Measurements from ENCODE around the gene C3orf20.

Gene C3orf20

DNA sequence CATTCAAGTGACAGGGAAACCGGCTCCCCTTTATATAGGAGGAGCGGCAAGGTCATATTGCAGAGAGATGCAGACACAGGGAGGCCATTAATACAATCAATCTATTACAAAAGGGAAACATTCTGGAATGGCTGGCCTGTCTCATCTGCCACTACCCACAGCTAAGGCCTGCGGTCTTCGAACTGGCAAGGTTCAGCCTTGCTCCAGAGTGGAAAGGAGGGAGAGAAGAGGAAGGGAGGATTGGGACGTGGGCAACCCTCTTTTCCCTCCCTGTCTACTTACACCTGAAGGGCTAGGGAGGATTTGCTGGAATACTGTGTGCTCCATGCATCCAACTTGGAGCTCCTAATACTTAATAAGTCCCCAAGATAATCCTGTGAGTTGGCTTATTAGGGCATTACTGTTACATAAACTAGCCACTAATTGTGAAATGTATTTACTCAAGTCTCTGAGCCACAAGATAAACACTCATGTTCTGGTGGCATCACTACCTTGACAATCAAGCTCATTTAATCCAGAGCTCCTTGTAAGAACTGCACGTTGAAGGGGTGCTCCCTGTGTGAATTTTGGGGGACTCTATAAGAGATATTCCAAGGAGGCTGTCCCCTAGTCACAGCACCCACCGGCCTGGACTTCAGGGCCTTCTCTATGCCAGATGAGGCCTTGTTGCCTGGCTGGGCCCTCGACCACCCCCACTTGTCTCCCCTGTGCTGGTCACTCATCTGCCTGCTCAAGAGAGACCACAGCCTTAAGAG is 43.1 kb upstream of the C3orf20 start:
- DNase-seq (ENCODE audit: low read depth), result no peak
- TF ChIP-seq, protein P1, sequence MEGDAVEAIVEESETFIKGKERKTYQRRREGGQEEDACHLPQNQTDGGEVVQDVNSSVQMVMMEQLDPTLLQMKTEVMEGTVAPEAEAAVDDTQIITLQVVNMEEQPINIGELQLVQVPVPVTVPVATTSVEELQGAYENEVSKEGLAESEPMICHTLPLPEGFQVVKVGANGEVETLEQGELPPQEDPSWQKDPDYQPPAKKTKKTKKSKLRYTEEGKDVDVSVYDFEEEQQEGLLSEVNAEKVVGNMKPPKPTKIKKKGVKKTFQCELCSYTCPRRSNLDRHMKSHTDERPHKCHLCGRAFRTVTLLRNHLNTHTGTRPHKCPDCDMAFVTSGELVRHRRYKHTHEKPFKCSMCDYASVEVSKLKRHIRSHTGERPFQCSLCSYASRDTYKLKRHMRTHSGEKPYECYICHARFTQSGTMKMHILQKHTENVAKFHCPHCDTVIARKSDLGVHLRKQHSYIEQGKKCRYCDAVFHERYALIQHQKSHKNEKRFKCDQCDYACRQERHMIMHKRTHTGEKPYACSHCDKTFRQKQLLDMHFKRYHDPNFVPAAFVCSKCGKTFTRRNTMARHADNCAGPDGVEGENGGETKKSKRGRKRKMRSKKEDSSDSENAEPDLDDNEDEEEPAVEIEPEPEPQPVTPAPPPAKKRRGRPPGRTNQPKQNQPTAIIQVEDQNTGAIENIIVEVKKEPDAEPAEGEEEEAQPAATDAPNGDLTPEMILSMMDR (IDR thresholded peaks at IDR 0.05; ENCODE audit: low read depth, low read length, missing control alignments), result no peak
- in situ Hi-C loops (cut with HindIII; ENCODE audit: low sequenced_read_pairs), result no loop called here
- no peak overlapping the region for H3K4me3 ChIP-seq (ENCODE audit: low read depth, low read length)

DNA sequence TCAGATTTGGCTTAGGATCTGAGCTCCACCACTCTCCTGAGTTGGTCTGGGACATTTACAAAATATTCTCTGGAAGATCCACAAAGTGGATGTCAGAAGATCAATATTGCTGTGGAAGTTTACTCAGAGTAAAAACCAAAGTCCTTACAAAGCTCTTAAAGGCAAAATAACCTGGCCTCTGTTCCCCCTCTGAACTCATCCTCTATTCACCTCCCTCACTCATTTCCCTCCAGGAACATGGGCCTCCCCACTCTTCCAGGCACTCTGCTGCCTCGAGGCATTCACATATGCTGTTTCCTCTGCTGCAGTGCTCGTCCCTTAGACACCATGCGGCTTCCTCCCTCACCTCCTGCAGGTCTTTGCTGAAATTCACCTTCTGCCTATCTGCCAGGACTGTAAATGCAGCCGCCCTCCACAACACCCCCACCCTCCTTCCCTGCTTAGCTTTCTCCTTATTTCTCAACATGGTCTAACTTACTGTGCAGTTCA is 42.5 kb upstream of the C3orf20 start:
- TF ChIP-seq, protein P1 (IDR thresholded peaks at IDR 0.05; ENCODE audit: low read depth, low read length, missing control alignments), result no peak
- no peak overlapping the region for H3K4me3 ChIP-seq (ENCODE audit: low read depth, low read length)
- no peak for DNase-seq (ENCODE audit: low read depth)
- in situ Hi-C loops (cut with HindIII; ENCODE audit: low sequenced_read_pairs), result no loop called here

DNA sequence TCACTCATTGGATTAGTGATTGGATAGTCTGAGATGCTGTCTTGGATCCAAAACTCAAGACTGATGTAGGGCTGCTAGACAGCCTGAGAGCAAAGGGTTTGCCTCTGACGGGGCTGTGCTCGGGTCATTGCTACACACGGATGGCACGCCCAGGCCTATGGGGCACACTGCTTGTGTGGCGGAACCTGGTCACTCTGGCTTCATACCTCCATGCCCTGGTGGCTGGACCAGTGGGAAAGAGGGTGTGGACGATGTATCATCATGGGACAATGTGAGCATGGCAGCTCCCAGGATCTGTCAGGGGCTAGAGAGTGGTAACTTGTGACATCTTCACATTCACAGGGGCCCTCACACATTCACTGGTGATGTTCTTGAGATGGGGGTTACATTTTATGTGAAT is 41.5 kb upstream of the C3orf20 start:
- DNase-seq (ENCODE audit: low read depth), result no peak
- in situ Hi-C loops (cut with HindIII; ENCODE audit: low sequenced_read_pairs), result no loop called here
- TF ChIP-seq, protein P1 (IDR thresholded peaks at IDR 0.05; ENCODE audit: low read depth, low read length, missing control alignments), result no peak
- H3K4me3 ChIP-seq (ENCODE audit: low read depth, low read length), result no peak overlapping the region

DNA sequence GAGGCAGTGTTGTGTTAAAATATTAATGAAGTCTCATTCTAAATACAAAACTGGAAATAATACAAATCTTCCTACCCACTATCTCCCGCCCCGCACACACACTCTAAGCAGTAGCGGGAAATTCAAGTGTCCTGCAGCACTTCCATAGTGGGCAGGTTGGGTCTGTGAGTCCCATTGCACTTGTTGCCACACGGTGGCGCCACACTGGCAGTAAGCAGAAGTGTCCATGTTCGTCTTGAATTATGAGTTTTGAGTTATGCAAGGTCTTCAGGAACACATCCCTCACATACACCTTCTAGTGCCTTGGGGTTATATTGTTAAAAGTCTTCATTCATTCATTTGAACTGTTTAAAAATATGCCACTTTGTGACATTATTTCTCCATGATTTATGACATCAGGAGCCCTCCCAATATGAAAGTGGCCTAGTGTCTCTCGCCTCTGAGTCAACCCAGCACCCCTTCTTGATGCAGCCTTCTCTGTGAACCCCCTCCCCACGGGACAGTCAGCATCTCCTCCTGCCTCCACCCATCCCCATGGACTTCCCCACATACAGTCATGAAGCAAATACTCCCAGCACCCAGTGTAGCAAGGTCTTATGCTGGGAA is 41.0 kb upstream of the C3orf20 start:
- in situ Hi-C loops (cut with HindIII; ENCODE audit: low sequenced_read_pairs), result no loop called here
- DNase-seq (ENCODE audit: low read depth), result peak; percentile 11
- TF ChIP-seq, protein P1 (IDR thresholded peaks at IDR 0.05; ENCODE audit: low read depth, low read length, missing control alignments), result peak; percentile 68
- H3K4me3 ChIP-seq (ENCODE audit: low read depth, low read length), result no peak overlapping the region

DNA sequence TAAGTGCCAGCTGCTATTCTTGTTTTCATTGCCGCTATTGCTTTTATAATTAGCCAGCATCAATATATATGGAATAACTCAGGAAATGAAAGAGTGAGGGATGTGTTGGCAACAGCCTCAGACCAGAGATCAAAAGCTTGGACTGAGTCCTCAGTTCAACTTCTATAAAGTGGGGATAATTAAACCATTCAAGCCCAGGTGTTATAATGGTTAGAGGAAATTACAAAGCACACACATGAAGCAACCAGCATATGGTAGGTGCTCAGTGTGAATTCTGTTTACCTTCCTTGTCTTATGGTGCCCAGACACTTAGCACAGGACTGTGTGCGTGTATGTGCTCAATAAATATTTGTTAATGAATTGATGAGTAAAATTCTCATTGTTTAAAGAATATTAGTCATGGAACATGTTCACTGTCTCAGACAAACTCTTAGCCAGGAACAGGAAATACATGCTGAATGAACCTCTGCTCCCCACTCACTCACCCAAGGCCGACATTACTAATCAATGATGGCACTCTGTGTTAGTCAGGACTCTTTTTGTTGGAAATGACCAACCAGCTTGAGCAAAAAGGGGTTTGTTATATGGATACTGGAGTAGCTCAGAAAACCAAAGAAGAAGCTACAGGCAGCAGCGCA is 40.1 kb upstream of the C3orf20 start:
- no peak for DNase-seq (ENCODE audit: low read depth)
- TF ChIP-seq, protein P1 (IDR thresholded peaks at IDR 0.05; ENCODE audit: low read depth, low read length, missing control alignments), result no peak
- no peak overlapping the region for H3K4me3 ChIP-seq (ENCODE audit: low read depth, low read length)
- in situ Hi-C loops (cut with HindIII; ENCODE audit: low sequenced_read_pairs), result no loop called here

DNA sequence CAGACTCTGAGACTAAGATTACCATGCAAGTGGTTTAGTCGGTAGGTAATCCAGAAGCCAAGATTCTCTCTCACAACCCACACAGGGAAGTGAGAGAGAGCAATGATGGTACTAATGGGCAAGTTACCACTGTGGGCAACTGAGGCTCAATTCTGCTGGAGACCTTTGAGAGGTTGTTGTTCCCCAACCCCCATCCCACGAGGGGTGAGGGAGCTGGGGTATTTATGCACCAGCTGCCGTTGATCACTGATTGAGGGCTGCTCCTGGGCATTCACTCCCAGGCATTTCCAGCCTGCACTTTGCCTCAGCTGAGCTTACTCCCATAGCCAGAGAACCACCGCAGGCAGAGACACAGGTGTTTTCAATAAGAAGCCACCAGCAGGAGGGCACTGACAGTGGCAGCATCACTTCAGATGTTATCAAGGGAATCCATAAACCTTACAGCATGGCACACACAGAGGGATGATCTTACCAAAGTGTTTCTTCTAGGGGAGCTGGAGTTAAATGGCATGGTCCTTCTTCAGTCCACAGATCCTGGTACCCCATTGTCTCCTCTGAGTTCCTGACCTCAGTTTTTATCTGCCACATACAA is 38.3 kb upstream of the C3orf20 start:
- TF ChIP-seq, protein P1 (IDR thresholded peaks at IDR 0.05; ENCODE audit: low read depth, low read length, missing control alignments), result no peak
- in situ Hi-C loops (cut with HindIII; ENCODE audit: low sequenced_read_pairs), result no loop called here
- DNase-seq (ENCODE audit: low read depth), result no peak
- H3K4me3 ChIP-seq (ENCODE audit: low read depth, low read length), result no peak overlapping the region

Measured in astrocyte of the cerebellum (primary cell).